ENCODE results near the gene MINDY3. TPM values are rescaled to one million over a fixed set of nuclear protein-coding genes. Genes with fewer than 3 reads are reported as not detected.

Gene MINDY3
- total RNA-seq, 1 experiment from 2014 or later = 14.9 TPM

- no peak overlapping the region for H2BK15ac ChIP-seq (ENCODE audit: low read depth, low read length)
- Mint-ChIP-seq H3K4me1 (no peaks in the 10 kb centered on the region), H3K4me3 (no peak overlapping the region), H3K36me3 (ENCODE audit: insufficient read depth in 1 of 3, low read depth in 3 of 3) (no peaks in the 10 kb centered on the region), H3K27me3 (ENCODE audit: low read depth) (no peaks in the 10 kb centered on the region), H3K9me3 (no peaks in the 10 kb centered on the region; a peak in 1 of 5 replicates), H3K27ac (no peak overlapping the region)
- no peak overlapping the region for H3K9ac ChIP-seq (ENCODE audit: extremely low read depth, insufficient read length, low read length)
- no peak overlapping the region for H2BK20ac ChIP-seq (ENCODE audit: low read depth, low read length, poor library complexity, severe bottlenecking)
- H3T11ph ChIP-seq (ENCODE audit: low read length) = no peak overlapping the region
- H2BK120ac ChIP-seq (ENCODE audit: low read depth, low read length, poor library complexity, severe bottlenecking) = no peak overlapping the region
- H3K4me1 ChIP-seq (ENCODE audit: insufficient read depth, low read length) = no peaks in the 10 kb centered on the region
- no peaks in the 10 kb centered on the region for H3K9me3 ChIP-seq (ENCODE audit: control insufficient read depth, low read depth, low read length)
- H4K5ac ChIP-seq (ENCODE audit: insufficient read length, low read depth, low read length) = no peak overlapping the region
- WGBS (ENCODE audit: extremely low coverage, insufficient read length, low lambda C conversion rate) = no CpG with 5 or more reads among the region's 5 CpGs
- no peaks in the 10 kb centered on the region for H3K23me2 ChIP-seq (ENCODE audit: insufficient read length, low read depth, low read length, poor library complexity, severe bottlenecking)
- H3K4ac ChIP-seq (ENCODE audit: low read depth, low read length) = no peak overlapping the region
- no peak overlapping the region for H4K91ac ChIP-seq (ENCODE audit: insufficient read length, low read depth, low read length)
- no peaks in the 10 kb centered on the region for H3K79me1 ChIP-seq (ENCODE audit: insufficient read depth, low read depth, low read length, poor library complexity, severe bottlenecking)
- no peak overlapping the region for H3K56ac ChIP-seq (ENCODE audit: insufficient read length, low read depth, low read length)
- H3K79me2 ChIP-seq (ENCODE audit: insufficient read depth, low read length) = no peaks in the 10 kb centered on the region
- H2AK5ac ChIP-seq (ENCODE audit: insufficient read length, low read length) = no peak overlapping the region
- no peak overlapping the region for H2AFZ ChIP-seq (ENCODE audit: low read length)
- no peaks in the 10 kb centered on the region for H4K20me1 ChIP-seq (ENCODE audit: control insufficient read depth, insufficient read depth, insufficient read length)
- no peak for DNase-seq
- H2BK12ac ChIP-seq (ENCODE audit: insufficient read length, low read depth, low read length) = no peak overlapping the region
- H3K14ac ChIP-seq (ENCODE audit: insufficient read depth, low read length) = no peak overlapping the region
- H4K8ac ChIP-seq (replicated peaks; ENCODE audit: insufficient read length, low read depth, low read length) = no peak overlapping the region
- H3K27ac ChIP-seq (ENCODE audit: insufficient read length, low read depth, low read length) = no peak overlapping the region
- no peak overlapping the region for H3K18ac ChIP-seq (ENCODE audit: insufficient read length, low read depth, low read length)
- H3K27me3 ChIP-seq (ENCODE audit: insufficient read depth, low read length) = no peaks in the 10 kb centered on the region
- no peak for TF ChIP-seq CTCF (conservative IDR thresholded peaks at IDR 0.05)
- H3K23ac ChIP-seq (ENCODE audit: insufficient read length, low read depth, low read length) = no peak overlapping the region
- no peak overlapping the region for H2BK5ac ChIP-seq (ENCODE audit: insufficient read length, low read length)
- H3K4me2 ChIP-seq (ENCODE audit: insufficient read depth, insufficient read length, low read length) = no peak overlapping the region
These were observed 64.1 kb downstream of the MINDY3 start for GRCh38 chr10:15796098-15796759.
